HCT116 (cell line): ENCODE results near the gene TTC33. TPM values are rescaled to one million over a fixed set of nuclear protein-coding genes. Genes with fewer than 3 reads are reported as not detected.

Source experiments
- ATAC-seq: fragments of 200-7000 bp; cut with Tn5 transposase; 2 replicates; pipeline ENCODE4 v1.9.1; 2020; ENCODE audit warnings: mild to moderate bottlenecking, moderate library complexity
- BruUV-seq: library from RNA; stranded (reverse); fragments of 400-500 nt; replicated peaks from 2 replicates; lab custom pipeline; 2021; lab: Mats Ljungman, UMichigan
- CTCF ChIA-PET: fragments of 300-600 bp; sonication (Branson Sonifier 250); formaldehyde crosslinking; loops from one replicate; lab custom pipeline; 2021; ENCODE audit warnings: antibody characterized with exemption; lab: Charles Lee
- POLR2A ChIA-PET: fragments of 300-600, 350-600 bp; sonication (Branson Sonifier 250); formaldehyde crosslinking; loops from one replicate; lab custom pipeline; 2021; ENCODE audit warnings: antibody characterized with exemption; lab: Charles Lee
- RAD21 ChIA-PET, 2 experiments: fragments of 300-600 bp; sonication (Branson Sonifier 250); formaldehyde crosslinking; loops; one replicate each; lab custom pipeline; 2023; ENCODE audit warnings: low total read pairs in 2 of 2; ENCODE audit not compliant: uncharacterized antibody in 2 of 2, unreplicated experiment in 2 of 2, low non-redundant PET in 1 of 2; lab: Charles Lee
- DNase-seq: peaks from one replicate; pipeline ENCODE4 v3.0.0-alpha.2; 2010; ENCODE audit warnings: low read depth, low spot score
- H2AFZ ChIP-seq: fragments of 200-600 bp; shearing (Covaris generic), sonication (generic); 2 replicates; pipeline ENCODE4 v1.6.1; 2017; ENCODE audit warnings: low read depth, mixed run types, mixed read lengths, antibody characterized with exemption, low read length; ENCODE audit not compliant: poor library complexity, severe bottlenecking
- H3K27ac ChIP-seq: 2 replicates; pipeline ENCODE4 v1.5.1; 2012; ENCODE audit warnings: low read depth, low read length
- H3K27me3 ChIP-seq: fragments of 200-600 bp; sonication (generic); 2 replicates; pipeline ENCODE4 v1.6.1; 2016; ENCODE audit warnings: mixed run types, low read length, mixed read lengths; ENCODE audit not compliant: insufficient read depth
- H3K36me3 ChIP-seq, 2 experiments: fragments of 200-500 bp in 1 of 2; fragments of 200-600 bp in 1 of 2; sonication (Bioruptor generic) in 1 of 2; sonication (generic) in 1 of 2; 2 replicates each; pipeline versions ENCODE4 v1.5.1 to v1.6.1; 2014 to 2016; ENCODE audit warnings: low read length in 2 of 2, inconsistent platforms in 1 of 2, mixed read lengths in 1 of 2, mixed run types in 1 of 2; ENCODE audit not compliant: insufficient read depth in 2 of 2, control insufficient read depth in 1 of 2
- H3K4me1 ChIP-seq, 2 experiments: fragments of 200-600 bp in 1 of 2; sonication (generic) in 1 of 2; 2 replicates each; pipeline versions ENCODE4 v1.5.1 to v1.6.1; 2012 to 2017; ENCODE audit warnings: low read length in 2 of 2, inconsistent platforms in 1 of 2, mild to moderate bottlenecking in 1 of 2, mixed read lengths in 1 of 2, mixed run types in 1 of 2, moderate library complexity in 1 of 2; ENCODE audit not compliant: insufficient read depth in 2 of 2, control insufficient read depth in 1 of 2
- H3K4me2 ChIP-seq: fragments of 200-600 bp; sonication (generic); 2 replicates; pipeline ENCODE4 v1.6.1; 2017; ENCODE audit warnings: mixed run types, low read length, mixed read lengths
- H3K4me3 ChIP-seq, 2 experiments: fragments of 200-600 bp in 1 of 2; sonication (generic) in 1 of 2; replicated peaks in 1 of 2; 2 replicates each; pipeline ENCODE4 v1.5.1; 2011 to 2016; ENCODE audit warnings: low read length in 2 of 2, control low read depth in 1 of 2, low read depth in 1 of 2, mild to moderate bottlenecking in 1 of 2, mixed read lengths in 1 of 2, mixed run types in 1 of 2
- H3K79me2 ChIP-seq: fragments of 200-600 bp; sonication (generic); 2 replicates; pipeline ENCODE4 v1.6.1; 2017; ENCODE audit warnings: mild to moderate bottlenecking, mixed run types, low read length, moderate library complexity, mixed read lengths; ENCODE audit not compliant: insufficient read depth
- H3K9ac ChIP-seq: fragments of 200-600 bp; sonication (generic); 2 replicates; pipeline ENCODE4 v1.6.1; 2016; ENCODE audit warnings: low read length, mixed read lengths
- H3K9me2 ChIP-seq: fragments of 200-600 bp; sonication (generic), shearing (Covaris generic); 2 replicates; pipeline ENCODE4 v1.6.1; 2017; ENCODE audit warnings: mixed run types, mild to moderate bottlenecking, moderate library complexity; ENCODE audit not compliant: insufficient read depth
- H3K9me3 ChIP-seq, 2 experiments: fragments of 200-500 bp in 1 of 2; fragments of 200-600 bp in 1 of 2; sonication (Bioruptor generic) in 1 of 2; sonication (generic) in 1 of 2; 2 replicates each; pipeline ENCODE4 v1.6.1; 2014 to 2017; ENCODE audit warnings: low read length in 2 of 2, mixed read lengths in 2 of 2, inconsistent platforms in 1 of 2, low read depth in 1 of 2, mild to moderate bottlenecking in 1 of 2, mixed run types in 1 of 2, moderate library complexity in 1 of 2; ENCODE audit not compliant: control insufficient read depth in 1 of 2, insufficient read depth in 1 of 2
- H4K20me1 ChIP-seq: fragments of 200-600 bp; sonication (generic), shearing (Covaris generic); 2 replicates; pipeline ENCODE4 v1.6.1; 2017; ENCODE audit warnings: mixed run types, mild to moderate bottlenecking, moderate library complexity; ENCODE audit not compliant: insufficient read depth
- EGR1 ChIP-seq: IDR thresholded peaks from 2 replicates; pipeline ENCODE4 v1.6.1; 2012; ENCODE audit warnings: low read depth
- EZH2phosphoT487 ChIP-seq: fragments of 200-600 bp; IDR thresholded peaks from 2 replicates; pipeline ENCODE4 v1.6.1; 2018; ENCODE audit warnings: antibody characterized with exemption, borderline replicate concordance
- FOSL1 ChIP-seq: IDR thresholded peaks from 2 replicates; pipeline ENCODE4 v1.6.1; 2012; ENCODE audit warnings: low read depth
- JUND ChIP-seq: IDR thresholded peaks from 2 replicates; pipeline ENCODE4 v1.6.1; 2012
- RAD21 ChIP-seq: IDR thresholded peaks from 2 replicates; pipeline ENCODE4 v1.6.1; 2012; ENCODE audit warnings: low read depth, mild to moderate bottlenecking
- SIN3A ChIP-seq: IDR thresholded peaks from 2 replicates; pipeline ENCODE4 v1.6.1; 2012; ENCODE audit warnings: low read depth
- SP1 ChIP-seq: IDR thresholded peaks from 2 replicates; pipeline ENCODE4 v1.6.1; 2012; ENCODE audit warnings: low read depth
- ZBTB33 ChIP-seq: IDR thresholded peaks from 2 replicates; pipeline ENCODE4 v1.6.1; 2011; ENCODE audit warnings: mild to moderate bottlenecking, low read length, moderate library complexity; ENCODE audit not compliant: insufficient replicate concordance; ENCODE audit errors: extremely low read depth
- ZFX ChIP-seq: fragments of 450-650 bp; IDR thresholded peaks from 2 replicates; pipeline ENCODE4 v1.6.1; 2017
- ZNF274 ChIP-seq: fragments of 200-500 bp; sonication (Bioruptor generic); IDR thresholded peaks from 2 replicates; pipeline ENCODE4 v1.6.1; 2014; ENCODE audit warnings: mild to moderate bottlenecking, low read depth, low read length, inconsistent platforms
- intact Hi-C: fragments of 100-400 bp; cut with micrococcal nuclease; formaldehyde crosslinking; loops from 2 replicates; pipeline ENCODE4 v1.10.0; 2022
- total RNA-seq: library from RNA; stranded (reverse); gene quantifications from one replicate; pipeline ENCODE4 v1.2.1, GENCODE V29; 2021; ENCODE audit not compliant: unreplicated experiment

TTC33 gene
- total RNA-seq, 1 experiment from 2014 or later: 14.5 TPM

DNA sequence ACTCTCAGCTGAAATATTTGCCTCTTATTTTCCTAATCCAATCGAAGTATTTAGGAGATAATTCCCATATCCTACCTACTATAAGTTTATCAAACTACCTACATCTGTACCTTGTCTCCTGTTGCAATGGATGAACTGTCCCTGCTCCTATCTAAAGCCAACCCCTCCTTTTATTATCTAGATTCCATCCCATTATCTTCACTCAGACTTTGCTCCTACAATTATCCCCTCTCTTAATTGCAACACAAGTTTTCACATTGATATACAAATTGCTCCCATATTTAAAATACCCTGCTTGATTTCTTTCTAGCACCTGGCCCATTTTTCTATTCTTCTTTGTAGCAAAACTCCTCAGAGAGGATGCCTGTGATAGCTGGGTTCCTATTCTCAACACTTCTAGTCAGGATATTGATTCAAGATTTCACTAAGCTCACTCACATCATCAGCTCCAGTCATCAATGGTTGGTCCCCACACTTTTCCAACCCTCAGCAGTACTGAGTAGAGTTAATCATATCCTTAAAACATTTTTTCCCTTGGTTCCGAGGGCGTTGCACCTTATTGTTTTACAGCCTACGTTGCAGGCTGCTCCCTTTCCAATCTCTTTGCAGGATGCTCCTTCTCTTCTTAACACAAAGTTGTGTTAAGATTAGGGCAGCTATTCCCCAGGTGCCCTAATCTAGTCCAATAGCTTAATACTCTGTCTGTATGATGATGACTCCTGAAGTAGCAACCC, 253.9 kb downstream of the TTC33 start:
- ATAC-seq: no peak
- no peaks in the 10 kb centered on the region for H3K79me2 ChIP-seq
- no peak overlapping the region for H3K4me2 ChIP-seq
- BruUV-seq: no TSS peak
- POLR2A ChIA-PET: no interaction called here
- intact Hi-C loops: no loop called here
- no peak for DNase-seq
- H3K4me1 ChIP-seq: no peaks in the 10 kb centered on the region
- CTCF ChIA-PET: no interaction called here
- no peak overlapping the region for H3K9ac ChIP-seq
- H4K20me1 ChIP-seq: no peaks in the 10 kb centered on the region
- H3K9me3 ChIP-seq: no peaks in the 10 kb centered on the region
- H3K9me2 ChIP-seq: no peaks in the 10 kb centered on the region
- H3K36me3 ChIP-seq: no peaks in the 10 kb centered on the region
- no peak for TF ChIP-seq ZBTB33
- no peak for TF ChIP-seq EGR1
- TF ChIP-seq SP1: no peak
- no peak for TF ChIP-seq FOSL1
- no peak for TF ChIP-seq EZH2phosphoT487
- TF ChIP-seq ZNF274: no peak
- TF ChIP-seq SIN3A: no peak
- no peak for TF ChIP-seq JUND
- no peak for TF ChIP-seq ZFX
- TF ChIP-seq RAD21: no peak
- RAD21 ChIA-PET: no interaction called here
- no peak overlapping the region for H3K4me3 ChIP-seq
- no peaks in the 10 kb centered on the region for H3K27me3 ChIP-seq
- H3K27ac ChIP-seq: no peak overlapping the region
- H2AFZ ChIP-seq: no peak overlapping the region
